Right renal cortex interstitium (tissue), 3 donors: Measurements from ENCODE around the gene MYH15. TPM values are rescaled to one million over a fixed set of nuclear protein-coding genes. Genes with fewer than 3 reads are reported as not detected.
"Not testable (repeated sequence)": the region's sequence is repeated elsewhere in the genome, so short reads cannot be mapped to it uniquely, and the experiment has no call there.

Source experiments
- DNase-seq, 3 donors: peaks; one replicate each; pipeline ENCODE4 v3.0.0-alpha.2; 2013; ENCODE audit warnings: low read depth in 3 of 3, low spot score in 2 of 3
- polyA plus RNA-seq, 3 donors: library from polyadenylated mRNA; unstranded; fragments of 120-200 nt; gene quantifications; one replicate each; pipeline ENCODE4 v1.2.1, GENCODE V29; 2013; ENCODE audit not compliant: insufficient read length in 3 of 3

Gene MYH15
- polyA plus RNA-seq, 3 donors = 0.25 to 0.28 (median 0.25) TPM

DNA sequence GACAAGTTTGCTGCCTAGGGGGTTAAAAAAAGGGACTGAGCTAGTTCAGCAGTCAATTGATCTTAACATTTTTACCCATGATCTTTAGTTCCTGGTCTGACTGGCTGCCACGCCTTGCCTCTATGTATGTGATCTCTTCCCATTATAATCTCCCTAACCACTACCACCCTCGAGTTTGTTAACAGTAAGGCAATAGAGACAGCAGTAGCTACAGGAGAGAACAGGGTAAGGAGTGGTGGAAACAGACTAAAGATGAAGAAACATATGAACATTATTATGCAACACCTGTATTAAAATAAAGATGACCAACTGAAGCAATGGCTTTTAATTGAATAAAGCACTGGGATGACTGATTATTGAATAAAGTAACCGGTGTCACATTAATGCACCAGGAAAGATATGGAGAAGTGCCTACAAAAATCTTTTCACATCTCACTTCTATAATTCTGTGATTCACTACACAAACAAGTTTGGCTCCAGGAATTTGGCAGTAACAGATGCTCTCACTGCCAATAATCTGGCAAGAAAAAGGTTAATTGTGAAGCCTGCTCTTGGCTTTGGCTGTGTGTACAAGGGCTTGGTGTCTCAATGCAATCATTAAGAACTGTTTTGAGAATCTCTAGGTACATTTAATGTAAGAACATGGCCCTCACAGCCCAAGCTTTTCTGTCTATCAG lies 118.3 kb downstream of the MYH15 start:
- no peak for DNase-seq

DNA sequence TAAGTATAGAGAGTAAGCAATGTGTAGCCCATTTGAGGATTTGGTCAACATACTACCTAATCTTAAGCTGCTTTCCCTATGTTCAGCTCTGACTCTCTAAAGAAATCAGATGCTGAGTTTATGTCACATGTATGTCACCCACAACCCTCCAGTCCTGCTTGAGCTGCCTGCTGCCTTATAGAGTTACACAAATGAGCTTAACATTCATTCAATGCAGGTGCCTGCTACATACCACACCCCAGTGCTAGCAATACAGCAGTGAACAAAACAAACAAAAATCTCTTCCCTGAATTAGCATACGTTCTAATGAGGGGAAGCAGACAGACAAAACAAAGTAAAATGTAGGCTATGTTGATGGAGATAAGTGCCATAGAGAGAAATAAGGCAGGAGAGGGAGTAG lies 121.0 kb downstream of the MYH15 start:
- DNase-seq = no peak

DNA sequence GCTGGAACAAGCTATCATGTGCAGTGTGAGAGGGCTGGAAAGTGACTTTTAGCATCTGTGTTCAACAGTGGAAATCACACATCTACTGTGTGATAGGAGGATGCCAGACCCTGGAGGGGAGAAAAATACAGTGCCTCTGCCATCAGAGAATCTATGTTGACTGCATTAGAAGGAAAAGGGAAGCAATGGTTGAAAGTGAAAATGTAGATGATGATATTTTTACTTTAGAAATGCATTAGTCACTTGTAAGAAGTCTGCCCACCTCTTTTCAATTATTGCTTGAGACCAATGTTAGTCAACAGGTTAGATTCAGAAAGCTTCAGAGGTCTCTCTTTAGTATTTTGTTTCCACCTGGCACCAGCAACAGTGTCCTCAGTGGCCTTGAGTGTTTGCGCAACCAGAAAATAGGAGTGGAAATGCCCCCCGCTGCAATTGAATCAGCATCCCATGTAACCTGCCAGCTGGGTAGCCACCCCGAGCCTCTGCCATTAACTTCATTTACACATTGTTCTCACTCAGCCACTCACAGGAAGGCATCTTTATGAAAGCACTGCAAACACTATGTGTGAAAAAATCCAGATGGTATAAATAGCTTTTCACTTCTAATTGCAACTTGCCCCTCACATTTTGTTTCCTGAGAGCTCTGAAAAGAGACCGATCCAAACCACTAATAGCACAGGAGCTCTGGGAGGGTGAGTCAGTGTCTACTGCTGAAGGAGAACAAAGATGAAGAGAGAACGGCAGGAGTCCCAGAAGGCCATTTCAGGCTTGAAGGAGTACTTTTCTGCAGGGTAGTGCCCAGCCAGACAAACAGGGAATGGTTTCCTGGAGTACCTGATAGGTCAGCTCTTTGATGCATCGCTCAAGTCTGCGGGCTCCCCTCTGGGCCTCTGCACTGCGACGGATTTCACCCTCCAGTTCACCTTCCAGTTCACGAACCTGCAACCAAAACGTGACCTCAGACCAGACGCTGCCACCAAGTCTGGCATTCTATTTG lies 122.0 kb downstream of the MYH15 start:
- DNase-seq = no peak

DNA sequence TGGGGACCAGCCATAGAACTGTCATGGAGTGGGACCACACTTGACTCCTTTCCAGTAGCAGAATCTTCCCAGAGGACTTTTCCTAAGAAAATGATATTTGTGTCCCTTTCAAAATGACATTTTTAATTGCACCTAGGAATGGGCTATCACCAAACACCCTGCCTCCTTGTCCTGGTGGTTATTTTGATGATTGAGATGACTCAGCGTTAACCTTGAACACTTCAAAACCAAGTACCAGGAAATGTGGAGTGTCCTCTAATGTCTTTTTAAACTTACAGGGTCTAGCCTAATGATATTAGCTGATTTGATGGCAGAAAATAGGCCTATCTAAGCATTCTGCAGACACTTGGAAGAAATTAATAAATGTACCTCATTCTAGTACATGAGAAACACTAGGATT lies 123.3 kb downstream of the MYH15 start:
- no peak for DNase-seq

DNA sequence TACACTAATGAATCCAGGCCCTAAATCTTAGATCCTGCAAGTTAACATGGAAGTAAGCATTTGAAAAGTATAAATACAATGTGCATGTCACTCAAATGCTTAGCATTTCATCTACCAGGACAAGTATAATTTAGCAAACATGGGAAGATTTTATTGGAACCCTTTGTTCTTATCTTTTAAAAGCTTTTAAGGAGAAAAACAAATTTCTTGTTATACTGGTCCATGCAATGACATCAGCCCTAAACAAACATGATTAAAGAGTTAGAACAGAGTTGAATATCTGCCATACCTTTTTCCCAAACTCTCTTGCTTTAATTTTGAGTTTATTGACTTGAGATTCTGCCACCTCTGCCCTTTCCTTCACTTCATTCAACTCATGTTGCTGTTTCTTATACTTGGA lies 127.1 kb downstream of the MYH15 start:
- no peak for DNase-seq

DNA sequence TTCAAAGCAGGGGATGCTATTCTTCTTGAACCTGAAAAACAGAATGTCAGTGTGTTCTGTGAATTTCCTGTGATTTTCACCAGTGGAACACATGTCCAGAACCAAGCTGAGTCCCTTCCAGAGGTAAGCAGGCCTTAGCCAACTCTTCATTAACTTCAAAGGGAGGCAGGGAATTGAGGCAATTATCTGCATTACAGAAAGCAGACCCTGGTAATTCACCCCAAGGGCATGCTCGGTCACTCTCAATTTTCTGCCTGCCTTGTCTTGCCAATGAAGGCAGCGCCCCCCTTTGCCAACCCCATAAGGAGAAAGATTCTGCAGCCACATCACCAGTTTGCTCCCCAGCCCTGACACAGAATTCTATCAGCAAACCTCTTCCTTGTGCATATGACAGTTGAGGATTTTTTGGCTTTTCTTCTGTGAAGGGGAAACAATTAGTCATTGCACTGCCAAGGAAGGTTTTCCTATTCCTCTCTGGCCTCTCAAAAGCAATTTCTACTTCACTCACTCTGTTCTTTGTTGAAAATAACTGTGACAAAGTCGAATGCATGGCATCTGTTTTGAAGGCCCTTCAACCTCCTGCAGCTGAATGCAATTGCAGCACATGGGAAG lies 128.8 kb downstream of the MYH15 start:
- no peak for DNase-seq

DNA sequence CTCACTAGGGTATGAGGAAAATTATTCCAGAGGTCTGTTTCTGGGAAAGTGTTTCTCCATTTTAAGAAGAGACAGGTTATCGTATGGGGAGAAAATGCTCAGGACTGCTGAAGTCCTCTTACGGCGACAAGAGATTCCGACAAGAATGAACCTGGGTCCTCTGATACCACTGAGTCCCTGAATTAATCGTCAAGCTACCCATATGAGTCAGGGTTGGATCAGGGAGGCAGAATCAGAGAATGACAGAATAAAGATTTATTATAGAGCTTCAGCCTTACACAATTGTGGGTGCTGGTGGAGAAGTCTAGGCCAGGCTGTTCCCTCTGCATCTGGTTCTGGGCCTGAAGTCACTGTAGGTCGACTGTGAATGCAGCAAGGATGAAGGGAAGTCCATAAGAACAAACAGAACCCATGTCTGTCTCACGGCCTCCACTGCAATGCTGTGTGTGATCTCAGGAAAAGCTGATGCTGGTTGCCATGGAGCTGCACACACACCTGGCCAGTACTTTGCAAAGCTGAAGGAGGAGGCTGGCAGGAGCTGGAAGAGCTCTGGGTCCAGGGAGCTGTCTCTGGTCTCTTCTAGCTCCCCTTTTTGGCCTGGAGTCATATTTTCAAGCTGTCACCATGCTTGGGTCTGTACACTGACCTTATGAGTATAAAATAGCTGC lies 130.1 kb downstream of the MYH15 start:
- no peak for DNase-seq

DNA sequence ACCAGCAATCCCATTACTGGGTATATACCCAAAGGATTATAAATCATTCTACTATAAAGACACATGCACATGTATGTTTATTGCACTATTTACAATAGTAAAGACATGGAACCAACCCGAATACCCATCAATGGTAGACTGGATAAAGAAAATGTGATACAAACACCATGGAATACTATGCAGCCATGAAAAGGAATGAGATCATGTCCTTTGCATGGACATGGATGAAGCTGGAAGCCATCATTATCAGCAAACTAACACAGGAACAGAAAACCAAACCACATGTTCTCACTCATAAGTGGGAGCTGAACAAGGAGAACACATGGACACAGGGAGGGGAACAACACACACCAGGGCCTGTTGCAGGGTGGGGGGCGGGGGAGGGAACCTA lies 131.4 kb downstream of the MYH15 start:
- DNase-seq = not testable (repeated sequence)

DNA sequence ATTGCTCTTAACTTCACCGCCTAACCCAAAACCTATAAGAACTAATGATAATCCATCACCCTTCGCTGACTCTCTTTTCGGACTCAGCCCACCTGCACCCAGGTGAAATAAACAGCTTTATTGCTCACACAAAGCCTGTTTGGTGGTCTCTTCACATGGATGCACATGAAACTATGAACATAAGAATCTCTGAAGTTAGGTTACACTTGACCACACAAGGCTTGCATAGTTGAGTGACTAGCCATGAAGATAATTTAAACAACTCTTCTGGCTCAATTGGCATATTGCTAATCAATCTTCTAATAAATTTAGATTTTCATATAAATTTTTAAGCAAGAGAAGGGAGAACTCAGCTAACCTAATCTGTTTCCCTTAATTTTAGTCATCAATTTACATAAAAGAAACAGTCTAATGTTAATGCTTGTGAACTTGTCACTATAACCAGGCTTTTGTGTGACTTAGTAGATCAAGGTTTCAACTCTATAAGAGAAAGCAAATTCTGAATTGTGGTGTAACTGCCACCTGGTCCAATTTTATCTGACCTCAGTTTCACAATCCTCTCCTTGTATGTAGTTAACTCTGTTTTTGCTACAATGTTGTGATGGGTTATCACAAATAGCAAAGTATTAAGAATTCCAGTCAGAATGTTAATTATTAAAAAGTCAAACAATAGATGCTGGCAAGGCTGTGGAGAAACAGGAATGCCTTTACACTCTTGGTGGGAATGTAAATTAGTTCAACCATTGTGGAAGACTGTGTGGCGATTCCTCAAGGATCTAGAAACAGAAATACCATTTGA lies 132.0 kb downstream of the MYH15 start:
- DNase-seq = no peak

DNA sequence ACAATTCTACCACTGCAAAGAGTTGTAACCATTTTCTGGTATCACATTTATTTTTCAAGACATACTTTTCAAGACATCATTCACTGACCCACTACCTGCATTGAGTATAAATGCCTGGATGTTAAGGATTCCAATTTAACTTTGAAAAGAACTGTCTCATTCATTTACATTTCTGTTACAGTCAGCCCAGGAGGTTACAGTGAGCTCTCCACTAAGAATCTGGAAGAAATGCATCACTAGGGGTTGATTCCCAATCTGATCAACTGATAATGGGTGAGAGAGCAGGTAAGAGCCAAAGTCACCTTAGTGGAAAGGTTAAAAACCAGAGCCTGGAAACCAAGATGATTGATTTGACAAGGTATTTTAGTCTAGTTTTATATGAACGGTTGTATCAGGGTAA lies 133.0 kb downstream of the MYH15 start:
- DNase-seq = no peak

DNA sequence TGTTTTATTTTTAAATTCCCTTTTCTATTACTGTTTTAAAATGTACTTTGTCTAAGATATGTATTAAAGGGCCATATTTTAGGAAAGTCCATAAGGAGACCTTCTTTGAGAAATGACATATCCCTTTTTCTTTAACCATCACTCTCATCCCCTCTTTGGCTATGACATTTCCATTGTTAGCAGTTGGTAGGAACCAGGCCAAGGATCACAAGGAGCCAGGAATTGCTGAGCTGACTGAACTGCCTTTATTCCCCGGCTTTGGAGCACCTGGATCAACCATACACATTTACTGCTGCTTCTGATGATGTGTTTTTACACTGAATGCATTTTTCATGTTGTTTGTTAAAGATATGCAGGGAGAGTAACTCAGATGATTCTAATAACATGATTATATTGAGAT lies 134.4 kb downstream of the MYH15 start:
- DNase-seq = no peak

DNA sequence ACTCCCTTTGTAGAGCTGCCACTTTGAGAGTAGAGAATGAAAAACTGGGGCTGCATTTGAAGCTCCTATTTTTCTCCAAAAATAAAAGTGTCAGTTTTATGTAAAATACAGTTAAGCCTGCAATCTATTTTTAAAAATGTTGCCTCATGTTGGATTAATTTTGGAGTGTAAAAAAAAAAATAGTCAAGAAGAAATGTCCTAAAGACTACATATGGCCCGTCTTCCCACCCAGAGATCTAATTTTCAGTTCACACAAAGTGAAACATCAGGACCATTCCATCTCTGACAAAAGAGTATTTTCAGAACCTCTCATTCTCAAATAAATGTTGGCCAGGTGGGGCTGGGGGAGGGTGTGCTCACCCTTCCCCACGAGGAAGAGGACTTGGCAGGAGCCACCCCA lies 151.4 kb downstream of the MYH15 start:
- no peak for DNase-seq

DNA sequence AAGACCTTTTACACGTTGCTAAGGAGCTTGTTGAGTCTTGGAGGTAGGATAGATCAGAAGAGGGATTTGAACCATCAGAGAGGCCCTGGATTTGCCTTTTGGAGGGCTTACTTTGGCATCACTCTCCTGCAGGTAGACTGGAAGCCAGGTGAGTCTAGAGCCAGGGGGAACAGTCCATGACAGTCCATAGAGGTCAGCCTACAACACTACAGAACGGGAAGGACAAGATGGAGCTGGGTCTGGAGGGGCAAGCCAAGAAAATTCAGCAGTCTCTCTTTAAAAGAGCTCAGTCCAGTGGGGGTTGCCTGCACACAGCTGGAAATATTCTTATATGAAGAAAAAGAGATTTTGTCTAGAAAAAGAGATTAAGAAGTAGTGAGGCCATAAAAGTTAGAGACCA lies 153.4 kb downstream of the MYH15 start:
- DNase-seq = no peak

DNA sequence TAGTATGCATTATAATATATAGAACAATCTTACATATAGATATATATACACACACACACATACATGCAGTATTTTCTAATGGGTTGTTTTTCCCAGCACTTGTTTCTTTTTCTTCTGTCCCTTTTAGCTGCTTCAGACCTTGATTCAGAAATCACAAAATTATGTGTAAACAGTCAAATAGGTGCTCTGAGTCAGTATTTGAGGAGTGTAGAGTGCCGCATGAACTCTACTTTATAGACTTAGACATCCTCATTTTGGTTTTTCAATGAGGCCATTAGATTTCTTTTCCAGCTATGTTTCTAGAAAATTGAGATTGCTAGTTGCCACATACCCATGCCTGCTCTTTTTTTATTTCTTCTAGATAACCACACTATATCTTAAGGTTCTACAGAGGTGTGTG lies 155.8 kb downstream of the MYH15 start:
- no peak for DNase-seq

DNA sequence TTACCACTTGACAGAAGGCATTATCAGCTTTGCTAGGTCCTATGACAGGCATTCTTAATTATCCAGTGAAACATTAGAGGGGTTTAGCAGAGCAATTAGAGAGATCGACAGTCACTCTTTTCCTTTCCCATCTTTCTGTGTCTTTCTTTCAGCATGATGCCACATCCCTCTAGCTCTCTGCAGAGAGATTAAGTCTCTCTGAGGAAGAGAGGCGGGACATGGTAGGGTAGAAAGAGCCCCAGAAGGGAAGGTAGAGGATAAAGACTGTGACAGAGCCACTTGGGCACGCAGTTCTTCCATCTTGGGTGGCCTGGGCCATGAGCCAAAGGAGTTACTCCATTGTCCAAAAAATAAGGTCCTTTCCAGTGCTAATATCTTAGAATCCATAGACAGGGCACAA lies 158.2 kb downstream of the MYH15 start:
- no peak for DNase-seq

DNA sequence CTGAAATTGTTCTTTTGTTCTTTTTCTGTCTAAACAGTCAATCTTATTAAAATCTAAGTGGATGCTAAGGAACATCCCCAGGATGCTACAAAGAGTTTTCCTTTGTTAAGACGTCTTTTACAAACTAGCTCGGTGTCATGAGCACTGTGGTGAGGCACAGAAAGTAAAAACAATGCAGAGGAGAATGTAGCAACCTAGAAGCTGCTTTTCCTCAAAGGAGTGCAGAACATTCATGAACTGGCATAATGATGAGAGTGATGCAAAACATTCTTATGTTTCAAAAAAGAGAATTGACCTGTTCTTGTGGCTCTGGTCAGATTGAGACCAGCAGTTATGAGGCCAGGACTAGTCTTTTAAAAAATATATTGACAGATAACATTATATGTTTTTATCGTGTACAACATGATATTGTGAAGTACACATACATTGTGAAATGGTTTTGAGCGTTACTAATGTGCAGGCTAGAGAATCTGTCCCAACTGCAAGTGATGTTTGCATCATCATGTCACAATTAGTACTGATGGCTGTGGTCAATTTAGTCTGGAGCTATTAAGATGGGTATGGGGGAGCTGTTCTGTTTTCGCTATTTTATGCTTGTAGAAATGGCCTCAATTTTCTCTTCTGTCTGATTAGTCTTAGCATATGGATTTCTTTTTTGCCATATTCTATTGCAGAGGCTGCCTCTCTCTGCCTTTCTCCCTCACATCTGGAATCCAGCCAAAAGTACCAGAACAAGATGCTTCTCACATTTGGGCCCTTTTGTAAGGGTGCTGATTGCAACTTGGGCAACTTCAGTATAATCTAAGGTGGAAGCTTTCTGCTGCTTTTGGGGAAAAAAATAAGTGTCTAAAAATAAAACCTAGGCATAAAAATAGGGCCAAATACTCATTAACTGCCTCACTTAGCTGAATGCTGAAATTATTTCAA lies 163.8 kb downstream of the MYH15 start:
- DNase-seq = no peak

DNA sequence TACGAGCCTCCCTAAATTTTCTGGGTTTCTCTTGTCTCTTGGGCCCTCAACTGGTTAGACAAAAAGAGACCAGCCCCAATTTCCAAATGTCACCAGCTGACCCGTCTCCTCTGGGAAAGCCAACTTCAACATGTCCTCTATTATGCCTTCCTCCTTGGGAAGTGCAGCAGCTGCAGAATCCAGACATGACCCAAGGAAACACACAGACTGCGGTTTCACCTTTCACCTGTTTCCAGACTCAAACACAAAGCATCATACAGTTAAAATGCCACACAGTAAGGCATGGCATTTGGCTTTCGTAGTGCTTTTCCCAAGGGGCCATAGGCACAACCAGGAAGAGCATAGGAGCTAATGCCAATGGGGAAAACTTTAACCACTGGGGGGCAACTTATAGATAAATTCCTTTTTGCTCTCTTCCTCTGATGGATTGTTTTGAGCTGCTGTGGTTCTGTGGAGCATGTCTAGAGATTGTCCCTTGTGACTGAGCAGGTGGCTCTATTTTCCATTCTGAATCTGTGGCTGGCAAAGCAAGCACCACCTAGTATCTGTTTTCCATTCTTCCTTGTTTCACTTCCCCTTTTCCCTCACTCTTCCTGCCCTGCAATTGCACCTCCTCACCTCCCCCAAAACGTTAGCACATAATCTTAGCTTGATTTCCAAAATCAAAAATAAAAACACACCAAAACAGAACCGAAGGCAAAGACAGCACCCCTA lies 164.7 kb downstream of the MYH15 start:
- DNase-seq = no peak

DNA sequence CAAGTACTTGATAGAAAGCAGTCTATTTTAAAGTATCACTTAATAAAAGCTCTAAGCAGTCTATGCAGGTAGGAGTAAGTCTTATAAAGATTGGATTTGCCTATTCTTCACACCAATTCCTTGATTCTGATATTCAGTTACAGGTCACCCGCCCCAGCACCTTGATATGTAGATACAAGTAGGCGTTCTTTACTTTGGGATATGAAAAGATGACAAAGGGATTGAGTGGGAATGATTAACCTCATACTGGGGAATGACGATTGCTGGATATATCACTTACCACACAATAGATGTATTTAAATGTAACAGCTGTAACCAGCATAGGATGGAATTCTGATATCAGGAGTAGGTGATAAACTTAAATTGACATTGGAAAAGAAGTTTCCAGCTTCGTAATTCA lies 166.9 kb downstream of the MYH15 start:
- no peak for DNase-seq
